ENCODE results near the gene PSMD5.

The PSMD5 gene

DNA sequence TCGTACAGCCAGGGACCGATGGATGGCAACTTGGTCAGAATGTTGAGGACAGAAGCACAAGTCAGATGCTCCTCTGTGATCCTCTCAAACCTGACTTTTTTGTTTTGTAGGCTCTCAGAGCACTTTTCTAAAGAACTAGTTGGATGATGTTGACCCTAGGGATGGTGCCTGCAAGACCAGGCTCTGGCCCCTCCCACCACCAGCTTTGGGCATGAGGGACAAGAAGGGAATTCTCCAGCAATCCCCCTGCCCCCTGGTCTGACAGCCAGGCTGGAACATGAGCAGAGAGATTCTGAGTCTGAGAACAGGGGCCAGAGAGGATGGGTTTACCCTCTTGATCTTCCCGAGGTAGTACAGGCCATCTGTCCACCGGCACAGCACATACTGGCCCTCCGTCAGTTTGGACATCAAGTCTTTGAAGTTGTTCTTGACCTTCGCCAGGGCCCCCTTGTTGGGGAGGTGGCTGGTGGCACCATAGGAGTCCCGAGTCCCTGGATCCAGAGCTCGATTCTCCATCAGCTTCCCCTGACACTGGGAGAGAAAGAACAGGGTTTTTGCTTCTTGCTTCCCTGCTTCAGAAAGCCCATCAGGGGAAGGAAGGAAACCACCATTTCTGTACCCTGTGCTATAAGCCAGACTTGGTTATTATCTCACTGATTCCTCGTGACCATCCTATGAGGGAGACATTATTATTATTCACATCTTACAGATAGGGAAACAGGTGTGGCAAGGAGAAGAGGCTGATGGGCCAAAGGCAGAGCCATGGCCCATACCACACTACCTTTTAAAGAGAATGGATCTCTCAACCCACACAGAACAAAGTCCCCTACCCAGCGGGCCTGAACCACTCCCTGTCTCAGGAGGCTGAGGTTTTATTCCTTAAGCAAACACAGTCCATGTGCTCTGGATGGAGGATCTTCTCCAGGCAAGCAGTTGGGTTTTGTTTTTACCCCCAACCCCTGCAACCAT, 31.8 kb upstream of the PSMD5 start:
- peak overlapping the region; percentile 90 for H3K4me3 ChIP-seq (ENCODE audit: low read length)
- no peaks in the 10 kb centered on the region for H3K9me2 ChIP-seq (replicated peaks; ENCODE audit: control insufficient read depth, low read length)
- H3K4me1 ChIP-seq (ENCODE audit: control insufficient read depth, low read length), result peaks cover 68% of the 10 kb centered on the region
- peaks cover 44% of the 10 kb centered on the region for H3F3A ChIP-seq (ENCODE audit: control insufficient read depth, insufficient read depth)
- no peaks in the 10 kb centered on the region for H3K27me3 ChIP-seq (ENCODE audit: control insufficient read depth, low read length)
- TF ChIP-seq EZH2phosphoT487 (IDR thresholded peaks at IDR 0.05; ENCODE audit: borderline replicate concordance, low read length) (no peak), CTCF (IDR thresholded peaks at IDR 0.05; ENCODE audit: low read depth, low read length, poor library complexity, severe bottlenecking) (no peak)
- peak overlapping the region; percentile 97 for H3K27ac ChIP-seq (ENCODE audit: low read depth, low read length)
- peaks cover 46% of the 10 kb centered on the region for H3K79me2 ChIP-seq (ENCODE audit: control insufficient read depth, low read length)
- H4K20me1 ChIP-seq (ENCODE audit: control insufficient read depth, insufficient read depth, low read depth, low read length), result no peaks in the 10 kb centered on the region
- peak overlapping the region; percentile 98 for H3K4me2 ChIP-seq (ENCODE audit: low read length)
- H3K36me3 ChIP-seq (ENCODE audit: control insufficient read depth, low read length), result peaks cover 83% of the 10 kb centered on the region
- H3K9me3 ChIP-seq (ENCODE audit: control insufficient read depth, insufficient read depth, low read length), result no peaks in the 10 kb centered on the region

DNA sequence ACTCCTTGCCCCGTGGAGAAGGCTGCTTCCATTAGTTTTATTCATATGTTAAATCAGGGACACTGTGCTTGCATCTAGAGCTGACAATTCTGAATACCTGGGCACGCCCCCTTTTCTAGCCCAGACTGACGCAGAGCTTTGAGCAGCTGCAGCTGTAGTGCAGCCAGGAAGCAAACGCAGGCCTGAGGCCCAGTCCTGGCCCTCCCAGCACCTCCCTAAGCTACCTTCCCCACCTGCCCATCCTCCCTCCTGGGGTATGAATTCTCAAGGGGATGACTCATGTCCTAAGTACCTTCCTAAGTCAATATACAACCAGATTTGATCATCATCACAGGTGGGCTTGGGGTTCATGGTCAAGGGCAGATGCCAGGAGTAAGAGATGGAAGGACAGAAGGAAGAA, 30.8 kb upstream of the PSMD5 start:
- H3K4me3 ChIP-seq (ENCODE audit: low read length), result no peak overlapping the region
- H3K36me3 ChIP-seq (ENCODE audit: control insufficient read depth, low read length), result peaks cover 86% of the 10 kb centered on the region
- peak overlapping the region; percentile 98; the same call in 1 of the 2 replicates for H3K4me2 ChIP-seq (ENCODE audit: low read length)
- TF ChIP-seq CTCF (IDR thresholded peaks at IDR 0.05; ENCODE audit: low read depth, low read length, poor library complexity, severe bottlenecking), result no peak
- TF ChIP-seq EZH2phosphoT487 (IDR thresholded peaks at IDR 0.05; ENCODE audit: borderline replicate concordance, low read length), result no peak
- no peaks in the 10 kb centered on the region for H3K9me3 ChIP-seq (ENCODE audit: control insufficient read depth, insufficient read depth, low read length)
- H3K27me3 ChIP-seq (ENCODE audit: control insufficient read depth, low read length), result no peaks in the 10 kb centered on the region
- peaks cover 66% of the 10 kb centered on the region for H3K4me1 ChIP-seq (ENCODE audit: control insufficient read depth, low read length)
- H4K20me1 ChIP-seq (ENCODE audit: control insufficient read depth, insufficient read depth, low read depth, low read length), result no peaks in the 10 kb centered on the region
- H3F3A ChIP-seq (ENCODE audit: control insufficient read depth, insufficient read depth), result peaks cover 37% of the 10 kb centered on the region
- H3K9me2 ChIP-seq (replicated peaks; ENCODE audit: control insufficient read depth, low read length), result no peaks in the 10 kb centered on the region
- H3K27ac ChIP-seq (ENCODE audit: low read depth, low read length), result peak overlapping the region; percentile 97
- H3K79me2 ChIP-seq (ENCODE audit: control insufficient read depth, low read length), result peaks cover 45% of the 10 kb centered on the region

DNA sequence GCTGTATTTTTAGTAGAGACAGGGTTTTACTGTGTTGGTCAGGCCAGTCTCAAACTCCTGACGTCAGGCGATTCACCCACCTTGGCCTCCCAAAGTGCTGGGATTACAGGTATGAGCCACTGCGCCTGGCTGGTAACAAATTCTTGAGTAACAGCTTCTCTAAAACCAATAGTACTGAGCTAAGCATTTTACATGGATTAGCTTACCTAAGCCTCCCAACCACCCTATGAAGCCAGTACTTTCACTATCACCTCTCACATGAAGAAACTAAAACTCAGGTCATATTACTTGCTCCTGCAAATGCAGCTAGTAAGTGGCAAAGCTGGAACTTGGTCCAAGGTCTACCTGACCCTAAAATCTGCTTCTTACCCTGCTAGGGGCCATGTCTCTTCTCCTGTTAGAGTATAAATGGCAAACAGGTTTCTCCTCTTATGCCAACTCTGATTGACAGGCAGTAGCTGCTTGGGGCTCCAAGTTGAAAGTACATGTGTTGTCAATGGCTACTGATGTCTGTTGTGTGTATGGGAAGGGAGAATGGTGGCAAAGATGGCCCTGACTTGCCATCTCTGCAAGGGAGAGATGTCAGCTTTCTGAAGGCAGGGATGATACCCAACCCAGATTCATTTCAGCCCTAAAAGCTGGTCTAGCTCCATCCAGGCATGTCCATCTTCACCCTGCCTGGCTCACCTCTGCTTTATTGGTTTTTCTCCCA, 30.2 kb upstream of the PSMD5 start:
- H3K27me3 ChIP-seq (ENCODE audit: control insufficient read depth, low read length), result no peaks in the 10 kb centered on the region
- H3K4me2 ChIP-seq (ENCODE audit: low read length), result no peak overlapping the region
- H3K36me3 ChIP-seq (ENCODE audit: control insufficient read depth, low read length), result peaks cover 85% of the 10 kb centered on the region
- no peak overlapping the region for H3K4me3 ChIP-seq (ENCODE audit: low read length)
- no peak for TF ChIP-seq CTCF (IDR thresholded peaks at IDR 0.05; ENCODE audit: low read depth, low read length, poor library complexity, severe bottlenecking)
- TF ChIP-seq EZH2phosphoT487 (IDR thresholded peaks at IDR 0.05; ENCODE audit: borderline replicate concordance, low read length), result no peak
- H3K9me2 ChIP-seq (replicated peaks; ENCODE audit: control insufficient read depth, low read length), result no peaks in the 10 kb centered on the region
- peaks cover 36% of the 10 kb centered on the region for H3F3A ChIP-seq (ENCODE audit: control insufficient read depth, insufficient read depth)
- peaks cover 44% of the 10 kb centered on the region for H3K79me2 ChIP-seq (ENCODE audit: control insufficient read depth, low read length)
- H4K20me1 ChIP-seq (ENCODE audit: control insufficient read depth, insufficient read depth, low read depth, low read length), result no peaks in the 10 kb centered on the region
- H3K4me1 ChIP-seq (ENCODE audit: control insufficient read depth, low read length), result peaks cover 66% of the 10 kb centered on the region
- H3K9me3 ChIP-seq (ENCODE audit: control insufficient read depth, insufficient read depth, low read length), result no peaks in the 10 kb centered on the region
- H3K27ac ChIP-seq (ENCODE audit: low read depth, low read length), result peak overlapping the region; percentile 97; the same call in 1 of the 2 replicates
